Left hindlimb (tissue), 1 donor: ENCODE results near the gene CCNY.

Source experiments
- DNase-seq: peaks from one replicate; pipeline ENCODE4 v3.0.0-alpha.2; 2018

Gene CCNY

GRCh38 chr10:35434533-35434932 lies 98.2 kb downstream of the CCNY start:
- no peak for DNase-seq

DNA sequence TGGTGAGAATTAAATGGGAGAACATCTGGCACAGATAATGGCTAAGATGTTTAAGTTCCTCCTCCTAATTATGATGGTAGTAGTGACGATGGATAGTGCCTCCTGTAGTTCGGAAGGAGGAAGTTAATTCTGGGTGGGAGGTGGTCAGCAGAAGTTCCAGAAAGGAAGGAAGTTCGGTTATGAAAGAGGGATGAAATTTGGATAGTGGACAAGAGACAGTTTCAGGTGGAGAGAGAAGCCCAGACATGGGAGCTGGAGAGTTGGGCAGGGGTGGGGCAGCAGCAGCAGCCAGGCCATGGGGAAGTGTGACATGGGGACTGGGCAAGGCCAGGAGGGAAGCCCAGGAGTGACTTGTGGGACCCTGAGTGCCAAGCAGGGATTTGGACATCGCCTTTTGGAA lies 99.5 kb downstream of the CCNY start:
- no peak for DNase-seq

GRCh38 chr10:35437829-35438228 lies 101.5 kb downstream of the CCNY start:
- DNase-seq, result no peak

DNA sequence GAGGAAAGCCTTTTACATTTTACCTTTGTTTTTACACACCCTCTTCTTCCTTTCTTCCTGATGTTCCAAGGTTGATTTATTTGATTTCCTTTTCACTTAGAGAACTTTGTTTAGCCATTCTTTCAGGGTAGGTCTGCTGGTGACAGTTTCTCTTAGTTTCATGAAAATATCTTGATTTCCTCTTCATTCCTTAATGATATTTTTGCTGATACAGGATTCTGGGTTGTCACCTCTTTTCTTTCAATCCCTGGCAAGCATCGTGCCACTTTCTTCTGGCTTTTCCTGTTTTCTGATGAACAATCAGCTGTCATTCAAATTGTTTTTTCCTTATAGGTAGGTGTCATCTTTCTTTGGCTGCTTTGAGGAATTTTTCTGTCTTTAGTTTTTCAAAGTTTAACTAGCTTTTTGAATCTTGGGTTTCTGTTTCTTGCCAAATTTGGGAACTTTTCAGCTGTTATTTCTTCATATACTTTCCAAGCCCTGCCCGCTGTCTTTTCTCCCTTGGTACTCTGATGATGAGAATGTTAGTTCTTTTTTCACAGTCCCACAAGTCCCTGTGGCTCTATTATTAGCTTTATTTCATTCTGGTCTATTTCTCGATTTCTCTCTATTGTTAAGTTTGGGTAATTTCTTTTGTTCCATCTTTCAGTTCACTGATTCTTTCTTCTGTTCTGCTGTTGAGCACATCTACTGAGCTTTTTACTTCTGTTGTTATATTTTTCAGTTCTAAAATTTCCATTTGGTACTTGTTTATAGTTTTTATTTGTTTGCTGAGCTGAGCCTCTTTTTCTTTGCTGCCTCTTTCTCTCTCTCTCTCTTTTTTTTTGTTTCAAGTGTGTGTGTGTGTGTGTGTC lies 102.6 kb downstream of the CCNY start:
- DNase-seq, result no peak

- DNase-seq, result no peak
These were observed 103.7 kb downstream of the CCNY start for GRCh38 chr10:35440016-35440415.

DNA sequence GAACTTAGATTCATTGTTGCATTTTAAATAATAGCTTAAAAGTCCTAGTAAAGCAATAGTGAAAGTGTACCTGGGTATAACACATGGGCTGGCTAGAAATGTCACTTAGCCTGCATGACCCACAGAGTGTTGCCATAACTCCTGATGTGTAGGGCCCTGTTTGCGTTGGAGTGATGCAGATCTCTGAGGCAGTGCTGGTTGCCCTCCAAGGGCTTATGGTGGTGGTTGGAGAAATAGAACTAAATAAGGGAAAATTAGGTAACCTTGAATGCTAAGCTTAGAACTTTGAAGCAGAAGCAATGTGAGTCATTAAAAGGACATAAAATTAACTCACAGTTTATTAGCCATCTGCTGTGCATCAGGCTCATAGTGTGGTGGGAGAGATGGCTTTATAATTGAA lies 105.7 kb downstream of the CCNY start:
- no peak for DNase-seq

DNA sequence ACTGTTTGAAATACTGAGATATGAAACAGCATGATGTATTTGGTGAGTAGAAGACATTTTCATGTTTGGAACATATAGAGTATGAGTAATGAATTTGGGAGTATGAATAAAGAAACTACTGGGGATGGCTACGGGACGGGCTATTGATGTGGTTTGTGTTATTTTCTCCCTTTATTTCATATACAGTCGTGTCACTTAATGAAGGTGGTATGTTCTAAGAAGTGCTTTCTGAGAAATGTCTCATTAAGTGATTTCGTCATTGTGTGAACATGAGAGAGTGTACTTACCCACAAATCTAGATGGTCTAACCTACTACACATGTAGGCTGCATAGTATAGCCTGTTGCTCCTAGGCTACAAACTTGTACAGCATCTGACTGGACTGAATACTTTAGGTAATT lies 106.3 kb downstream of the CCNY start:
- DNase-seq, result no peak

- DNase-seq, result no peak
These were observed 107.5 kb downstream of the CCNY start for GRCh38 chr10:35443858-35444257.

DNA sequence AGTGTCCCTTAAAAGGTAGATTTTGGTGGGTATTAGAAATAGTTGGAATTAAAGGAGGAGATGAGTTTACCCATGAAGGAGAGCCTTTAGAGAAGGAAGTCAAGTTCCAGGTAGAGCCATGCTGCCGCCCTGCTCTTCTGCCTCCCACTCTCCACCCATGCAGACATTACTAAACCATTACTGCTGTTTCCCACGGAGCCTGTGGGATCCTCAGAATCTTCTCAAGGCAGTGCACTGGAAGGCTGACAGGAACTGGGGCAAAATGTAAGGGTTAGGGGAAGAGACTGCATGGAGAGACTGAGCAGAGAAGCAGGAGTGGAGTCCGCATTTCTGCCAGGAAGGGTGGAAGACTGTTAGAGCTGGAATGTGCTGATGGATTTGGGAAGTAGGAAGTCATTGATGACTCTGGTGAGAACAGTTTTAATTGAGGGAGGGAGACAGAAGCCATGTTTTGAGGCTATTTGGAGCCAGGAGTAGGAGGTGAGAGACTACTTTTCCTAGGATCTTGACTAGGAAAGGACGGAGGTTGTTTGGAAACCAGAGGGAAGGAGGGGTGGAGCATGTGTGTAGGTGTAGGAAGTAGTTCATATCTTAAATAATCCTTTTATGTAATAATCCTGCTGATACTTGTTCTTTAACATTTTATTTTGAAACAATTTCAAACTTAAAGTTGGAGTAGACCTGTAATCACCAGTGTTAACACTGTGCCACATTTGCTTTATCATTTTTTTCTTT lies 109.0 kb downstream of the CCNY start:
- DNase-seq, result no peak

- no peak for DNase-seq
These were observed 110.1 kb downstream of the CCNY start for GRCh38 chr10:35446439-35446838.

DNA sequence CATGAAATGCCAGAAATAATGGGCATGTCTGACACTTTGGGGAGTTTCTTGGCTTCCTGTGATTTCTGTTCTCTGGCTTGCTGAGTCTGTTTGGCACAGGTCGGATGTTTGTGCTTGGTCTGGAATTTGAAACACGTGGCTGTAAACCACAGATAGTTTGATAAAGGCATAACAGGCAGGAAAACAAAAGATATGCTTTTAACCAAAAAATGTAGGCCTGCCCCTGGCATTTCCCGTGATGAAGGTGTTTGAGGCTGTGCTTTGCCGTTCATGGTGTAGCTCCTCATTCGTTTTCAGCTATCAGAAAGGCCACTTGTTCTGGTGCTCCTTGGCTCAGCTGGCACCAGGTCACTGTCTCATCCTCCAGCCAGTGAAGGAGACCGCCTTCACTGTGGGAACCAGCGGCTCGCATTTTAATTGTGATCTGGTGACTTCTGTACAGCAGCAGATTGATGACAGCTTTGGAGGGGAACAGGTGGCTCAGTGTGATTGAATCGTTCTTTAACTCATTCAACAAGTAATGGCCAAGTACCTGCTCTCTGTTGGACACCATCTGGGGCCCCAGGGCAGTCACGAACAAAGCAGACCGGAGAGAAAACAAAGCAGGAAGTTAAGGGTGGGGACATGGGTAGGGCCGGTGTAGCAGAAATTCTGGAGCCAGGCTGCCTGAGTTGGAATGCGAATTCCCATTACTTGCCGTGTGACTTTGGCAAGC lies 111.5 kb downstream of the CCNY start:
- no peak for DNase-seq

- DNase-seq, result peak; percentile 64
These were observed 112.7 kb downstream of the CCNY start for GRCh38 chr10:35448687-35449662.

- no peak for DNase-seq
These were observed 113.6 kb downstream of the CCNY start for GRCh38 chr10:35449944-35450343.

DNA sequence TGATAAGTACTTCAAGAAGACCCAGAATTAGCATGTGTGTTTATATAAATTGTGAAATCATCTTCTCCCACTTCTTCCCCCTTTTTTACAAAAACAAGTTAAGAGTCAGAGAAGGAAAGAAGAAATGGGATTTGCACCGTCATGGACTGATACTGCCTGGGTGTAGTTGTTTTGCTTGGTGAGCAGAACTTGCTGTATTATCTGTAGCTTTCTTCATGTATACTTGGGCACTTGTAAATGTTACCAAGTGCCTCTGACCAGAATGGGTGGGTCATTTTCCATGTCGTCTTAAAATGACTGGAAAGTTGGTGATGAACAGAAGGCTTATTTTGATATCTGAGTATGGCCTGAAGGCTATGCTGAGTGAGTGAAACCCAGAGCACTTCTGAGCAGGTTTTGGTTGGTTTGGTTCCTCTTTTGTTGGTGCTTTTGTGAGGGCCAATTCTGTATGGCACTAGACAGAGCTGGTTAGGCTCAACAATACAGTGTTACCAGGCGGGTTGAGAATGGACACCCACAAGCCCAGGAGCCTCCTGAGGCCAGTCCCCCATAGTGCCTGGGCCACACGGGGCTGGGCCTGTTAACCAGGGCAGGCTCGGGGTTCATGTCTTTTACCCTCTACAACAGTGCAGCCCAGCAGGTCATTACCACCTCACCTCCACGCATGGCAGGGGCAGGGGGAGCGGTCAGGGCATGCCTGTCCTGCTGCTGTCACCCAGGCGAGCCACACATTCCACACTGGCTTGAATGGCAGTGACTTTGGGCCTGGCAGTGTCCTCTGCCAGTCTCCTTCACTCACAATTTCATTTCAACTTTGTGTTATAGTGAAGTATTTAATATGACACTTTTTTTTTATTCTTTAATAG lies 115.1 kb downstream of the CCNY start:
- no peak for DNase-seq

DNA sequence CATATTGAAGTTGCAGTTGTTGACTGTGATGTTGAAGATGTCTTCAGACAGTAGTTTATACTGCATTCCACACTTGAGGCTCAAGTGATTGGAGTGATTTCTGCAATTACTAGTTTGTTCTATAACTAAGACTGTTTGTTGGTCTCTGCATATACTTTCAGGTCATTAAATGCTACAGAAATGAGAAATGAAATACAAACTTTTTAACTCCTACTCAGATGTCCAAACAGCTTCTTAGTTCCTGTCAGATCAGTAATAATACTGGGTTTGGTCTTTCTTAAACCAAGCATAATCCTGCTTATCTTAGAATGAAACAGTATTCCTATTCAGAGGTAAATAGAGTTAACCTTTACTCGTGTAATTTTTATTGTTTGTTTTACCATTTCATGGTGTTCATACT lies 115.9 kb downstream of the CCNY start:
- no peak for DNase-seq

DNA sequence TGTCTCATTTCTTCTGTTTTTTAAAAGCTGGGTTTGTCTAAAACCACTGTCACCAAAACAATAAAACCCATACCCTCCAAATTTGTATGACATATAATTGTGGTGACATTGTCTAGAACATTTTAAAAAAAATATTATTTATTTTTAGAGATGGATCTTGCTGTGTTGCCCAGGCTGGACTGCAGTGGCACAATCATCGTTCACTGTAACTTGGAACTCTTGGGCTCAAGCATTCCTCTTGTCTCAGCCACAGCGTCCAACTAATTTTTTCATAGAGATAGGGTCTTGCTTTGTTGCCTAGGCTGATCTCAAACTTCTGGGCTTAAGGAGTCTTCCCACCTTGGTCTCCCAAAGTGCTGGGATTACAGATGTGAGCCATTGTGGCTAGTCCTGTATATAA lies 116.5 kb downstream of the CCNY start:
- no peak for DNase-seq

- DNase-seq, result no peak
These were observed 117.7 kb downstream of the CCNY start for GRCh38 chr10:35453855-35454532.

DNA sequence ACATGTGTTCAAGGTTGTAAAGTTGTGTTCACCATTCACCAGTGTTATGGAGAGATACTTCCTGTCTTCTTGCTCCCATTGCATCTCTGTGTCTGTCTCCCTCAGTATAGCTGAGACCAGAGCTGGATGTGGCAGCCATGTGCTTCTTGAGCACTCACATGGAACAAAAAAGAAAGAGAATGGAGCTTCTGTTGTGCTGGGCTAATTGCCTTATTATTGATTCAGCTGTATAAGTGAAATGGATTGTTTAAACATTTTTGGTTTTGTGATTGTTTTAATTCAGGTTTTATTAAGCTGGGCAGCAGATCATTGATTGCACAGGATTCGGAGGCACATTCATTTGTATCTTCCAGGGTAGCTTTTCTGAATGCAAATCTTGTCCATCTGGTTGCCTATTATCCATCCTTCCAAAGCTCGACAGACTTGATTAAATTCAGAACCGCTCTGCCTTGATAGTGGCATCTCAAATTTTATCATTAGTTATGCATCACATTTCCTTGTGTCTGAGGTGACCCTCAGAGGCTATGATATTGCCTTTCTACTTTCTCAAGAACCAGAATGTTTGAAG lies 119.9 kb downstream of the CCNY start:
- DNase-seq, result no peak

DNA sequence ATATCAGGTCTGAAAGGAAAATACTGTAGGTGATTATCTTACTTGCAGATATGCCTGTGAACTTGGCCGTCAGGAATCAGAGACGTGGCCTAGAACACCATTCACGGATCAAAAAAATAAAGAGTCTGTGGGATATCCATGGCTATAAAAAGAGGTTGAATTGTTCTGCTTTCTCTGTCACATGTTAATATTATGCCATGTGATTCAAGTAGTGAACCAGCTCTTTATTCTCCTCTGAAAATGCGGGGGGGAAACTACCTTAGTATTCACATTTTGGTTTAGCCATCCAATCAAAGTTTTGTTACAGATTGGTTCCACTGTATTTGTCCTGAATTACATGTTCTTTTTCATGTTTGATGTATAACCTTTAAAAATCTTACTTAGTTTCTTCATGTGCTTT lies 120.5 kb downstream of the CCNY start:
- DNase-seq, result no peak
